CD4-positive, CD25-positive, alpha-beta regulatory T cell (primary cell): ENCODE data around the gene DNAH14. TPM values are rescaled to one million over a fixed set of nuclear protein-coding genes. Genes with fewer than 3 reads are reported as not detected.
"Not testable (repeated sequence)": the region's sequence is repeated elsewhere in the genome, so short reads cannot be mapped to it uniquely, and the experiment has no call there.

Experiments used
- ATAC-seq, 2 donors: fragments of 150-1000 bp; cut with Tn5 transposase; one replicate each; pipeline ENCODE4 v1.10.0; 2021; ENCODE audit warnings: low read depth in 2 of 2, moderate number of reproducible peaks in 2 of 2, moderate library complexity in 1 of 2
- DNase-seq, 3 donors: peaks; one replicate each; pipeline versions ENCODE4 v3.0.0 to v3.0.0-alpha.2; 2012 to 2022; ENCODE audit warnings: mixed read lengths in 1 of 3
- H3K27ac ChIP-seq: one replicate; pipeline ENCODE4 v1.7.0; 2013; ENCODE audit warnings: mild to moderate bottlenecking, low read length; ENCODE audit not compliant: insufficient read depth, poor library complexity, severe bottlenecking
- H3K27me3 ChIP-seq: one replicate; pipeline ENCODE4 v1.7.0; 2013; ENCODE audit warnings: low read length; ENCODE audit not compliant: control insufficient read depth, insufficient read depth
- H3K36me3 ChIP-seq: one replicate; pipeline ENCODE4 v1.7.0; 2013; ENCODE audit warnings: mild to moderate bottlenecking, low read length, moderate library complexity; ENCODE audit not compliant: control insufficient read depth, insufficient read depth
- H3K4me1 ChIP-seq: 2 replicates; pipeline ENCODE4 v1.7.0; 2013; ENCODE audit warnings: mild to moderate bottlenecking, low read length; ENCODE audit not compliant: insufficient read depth, control insufficient read depth, poor library complexity, severe bottlenecking
- H3K4me3 ChIP-seq: one replicate; pipeline ENCODE4 v1.7.0; 2013; ENCODE audit warnings: low read depth, mild to moderate bottlenecking, low read length, moderate library complexity
- H3K9me3 ChIP-seq, 2 experiments: 1 replicate in 1 of 2; 2 replicates in 1 of 2; pipeline ENCODE4 v1.7.0; 2013; ENCODE audit warnings: low read length in 2 of 2, mild to moderate bottlenecking in 1 of 2, moderate library complexity in 1 of 2; ENCODE audit not compliant: control insufficient read depth in 2 of 2
- H3K27ac Mint-ChIP-seq, 3 donors: one replicate each; pipeline ENCODE4 v1.8.0; 2020 to 2022; ENCODE audit warnings: mild to moderate bottlenecking in 3 of 3, mixed read lengths in 3 of 3, moderate library complexity in 2 of 3
- H3K27me3 Mint-ChIP-seq: one replicate; pipeline ENCODE4 v1.8.0; 2022; ENCODE audit warnings: mild to moderate bottlenecking, mixed read lengths
- H3K36me3 Mint-ChIP-seq: one replicate; pipeline ENCODE4 v1.8.0; 2020; ENCODE audit warnings: mixed read lengths
- H3K4me1 Mint-ChIP-seq, 4 donors: one replicate each; pipeline ENCODE4 v1.8.0; 2020 to 2022; ENCODE audit warnings: mixed read lengths in 4 of 4, mild to moderate bottlenecking in 1 of 4
- H3K4me3 Mint-ChIP-seq, 4 donors: one replicate each; pipeline ENCODE4 v1.8.0; 2020 to 2022; ENCODE audit warnings: mild to moderate bottlenecking in 4 of 4, mixed read lengths in 4 of 4, moderate library complexity in 3 of 4
- H3K9me3 Mint-ChIP-seq, 7 donors: one replicate each; pipeline ENCODE4 v1.8.0; 2020 to 2022; ENCODE audit warnings: mixed read lengths in 7 of 7, mild to moderate bottlenecking in 3 of 7, moderate library complexity in 2 of 7
- polyA plus RNA-seq, 4 donors: library from polyadenylated mRNA; unstranded; fragments of 300-500 nt; fragmentation: Illumina TruSeq; gene quantifications; one replicate each; pipeline ENCODE4 v1.2.3, GENCODE V29; 2021
- total RNA-seq: library from RNA; stranded (reverse); gene quantifications from one replicate; pipeline ENCODE4 v1.2.3, GENCODE V29; 2022

DNAH14 gene
- total and polyA plus RNA-seq, 5 donors from 2014 or later: 0.02 to 0.13 TPM; not detected in 3

GRCh38 chr1:225201447-225201846 lies 272.0 kb downstream of the DNAH14 start:
- no peaks in the 10 kb centered on the region for H3K36me3 Mint-ChIP-seq
- DNase-seq: no peak
- H3K27me3 Mint-ChIP-seq: no peaks in the 10 kb centered on the region

GRCh38 chr1:225207791-225208190 lies 278.3 kb downstream of the DNAH14 start:
- Mint-ChIP-seq H3K4me3 (no peak overlapping the region), H3K27ac (no peak overlapping the region), H3K36me3 (no peaks in the 10 kb centered on the region), H3K9me3 (peaks cover 0 to 11% (median 4%) of the 10 kb centered on the region in 7 donors), H3K27me3 (no peaks in the 10 kb centered on the region), H3K4me1 (no peaks in the 10 kb centered on the region)
- Histone ChIP-seq H3K9me3 (peaks cover 0 to 3% of the 10 kb centered on the region in 2 experiments), H3K27ac (no peak overlapping the region), H3K4me1 (no peaks in the 10 kb centered on the region), H3K36me3 (no peaks in the 10 kb centered on the region), H3K4me3 (no peak overlapping the region), H3K27me3 (no peaks in the 10 kb centered on the region)
- ATAC-seq (no peak), DNase-seq (no peak)

More at GRCh38 chr1:225201447-225201846, 272.0 kb downstream of the DNAH14 start:
- Histone ChIP-seq H3K27ac (no peak overlapping the region), H3K27me3 (no peaks in the 10 kb centered on the region), H3K4me1 (no peaks in the 10 kb centered on the region), H3K9me3 (no peaks in the 10 kb centered on the region), H3K4me3 (no peak overlapping the region), H3K36me3 (no peaks in the 10 kb centered on the region)
- no peak overlapping the region for H3K27ac Mint-ChIP-seq
- H3K4me1 Mint-ChIP-seq: no peaks in the 10 kb centered on the region
- no peak overlapping the region for H3K4me3 Mint-ChIP-seq
- peaks cover 0 to 10% (median 0%) of the 10 kb centered on the region in 7 donors for H3K9me3 Mint-ChIP-seq
- no peak for ATAC-seq

GRCh38 chr1:225209153-225209552 lies 279.7 kb downstream of the DNAH14 start:
- H3K27me3 ChIP-seq: no peaks in the 10 kb centered on the region
- H3K36me3 Mint-ChIP-seq: no peaks in the 10 kb centered on the region
- no peak overlapping the region for H3K27ac ChIP-seq
- no peak overlapping the region for H3K4me3 ChIP-seq
- H3K27ac Mint-ChIP-seq: no peak overlapping the region
- no peaks in the 10 kb centered on the region for H3K27me3 Mint-ChIP-seq
- H3K4me1 Mint-ChIP-seq: no peaks in the 10 kb centered on the region
- ATAC-seq (no peak), DNase-seq (no peak)
- no peak overlapping the region for H3K4me3 Mint-ChIP-seq
- no peaks in the 10 kb centered on the region for H3K4me1 ChIP-seq
- peaks cover 0 to 14% (median 4%) of the 10 kb centered on the region in 7 donors for H3K9me3 Mint-ChIP-seq
- H3K9me3 ChIP-seq: peaks cover 0 to 3% of the 10 kb centered on the region in 2 experiments
- H3K36me3 ChIP-seq: no peaks in the 10 kb centered on the region

GRCh38 chr1:225210180-225210579 lies 280.7 kb downstream of the DNAH14 start:
- not testable (repeated sequence) for H3K4me3 Mint-ChIP-seq, H3K27me3 Mint-ChIP-seq, H3K27ac ChIP-seq, H3K9me3 ChIP-seq, ATAC-seq, DNase-seq, H3K27ac Mint-ChIP-seq, H3K4me1 Mint-ChIP-seq, H3K36me3 ChIP-seq, H3K4me3 ChIP-seq, H3K36me3 Mint-ChIP-seq, H3K4me1 ChIP-seq, H3K27me3 ChIP-seq
- peaks cover 0 to 14% (median 8%) of the 10 kb centered on the region in 7 donors for H3K9me3 Mint-ChIP-seq

DNA sequence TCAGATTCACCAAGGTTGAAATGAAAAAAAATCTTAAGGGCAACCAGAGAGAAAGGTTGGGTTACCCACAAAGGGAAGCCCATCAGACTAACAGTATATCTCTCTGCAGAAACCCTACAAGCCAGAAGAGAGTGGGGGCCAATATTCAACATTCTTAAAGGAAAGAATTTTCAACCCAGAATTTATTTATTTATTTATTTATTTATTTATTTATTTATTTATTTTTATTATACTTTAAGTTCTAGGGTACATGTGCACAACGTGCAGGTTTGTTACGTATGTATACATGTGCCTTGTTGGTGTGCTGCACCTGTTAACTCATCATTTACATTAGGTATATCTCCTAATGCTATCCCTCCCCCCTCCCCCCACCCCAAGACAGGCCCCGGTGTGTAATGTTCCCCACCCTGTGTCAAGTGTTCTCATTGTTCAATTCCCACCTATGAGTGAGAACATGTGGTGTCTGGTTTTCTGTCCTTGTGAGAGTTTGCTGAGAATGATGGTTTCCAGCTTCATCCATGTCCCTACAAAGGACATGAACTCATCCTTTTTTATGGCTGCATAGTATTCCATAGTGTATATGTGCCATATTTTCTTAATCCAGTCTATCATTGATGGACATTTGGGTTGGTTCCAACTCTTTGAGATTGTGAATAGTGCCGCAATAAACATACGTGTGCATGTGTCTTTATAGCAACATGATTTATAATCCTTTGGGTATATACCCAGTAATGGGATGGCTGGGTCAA lies 282.4 kb downstream of the DNAH14 start:
- not testable (repeated sequence) for H3K36me3 ChIP-seq, H3K27ac Mint-ChIP-seq

GRCh38 chr1:225224287-225224686 lies 294.8 kb downstream of the DNAH14 start:
- H3K27me3 Mint-ChIP-seq: no peaks in the 10 kb centered on the region
- no peak overlapping the region for H3K4me3 Mint-ChIP-seq
- Histone ChIP-seq H3K9me3 (no peaks in the 10 kb centered on the region), H3K4me3 (no peak overlapping the region), H3K4me1 (no peaks in the 10 kb centered on the region), H3K36me3 (no peaks in the 10 kb centered on the region), H3K27ac (no peak overlapping the region), H3K27me3 (no peaks in the 10 kb centered on the region)
- no peak for DNase-seq
- ATAC-seq: no peak
- peaks cover 0 to 3% (median 0%) of the 10 kb centered on the region in 7 donors for H3K9me3 Mint-ChIP-seq
- H3K27ac Mint-ChIP-seq: no peak overlapping the region
- no peaks in the 10 kb centered on the region for H3K4me1 Mint-ChIP-seq
- H3K36me3 Mint-ChIP-seq: no peaks in the 10 kb centered on the region

More for the DNA sequence above, 282.4 kb downstream of the DNAH14 start:
- H3K4me1 ChIP-seq, ATAC-seq, H3K4me1 Mint-ChIP-seq, H3K4me3 Mint-ChIP-seq, H3K27ac ChIP-seq, H3K9me3 ChIP-seq, H3K27me3 ChIP-seq, DNase-seq, H3K4me3 ChIP-seq, H3K36me3 Mint-ChIP-seq, H3K27me3 Mint-ChIP-seq: not testable (repeated sequence)
- peaks cover 0 to 14% (median 8%) of the 10 kb centered on the region in 7 donors for H3K9me3 Mint-ChIP-seq

DNA sequence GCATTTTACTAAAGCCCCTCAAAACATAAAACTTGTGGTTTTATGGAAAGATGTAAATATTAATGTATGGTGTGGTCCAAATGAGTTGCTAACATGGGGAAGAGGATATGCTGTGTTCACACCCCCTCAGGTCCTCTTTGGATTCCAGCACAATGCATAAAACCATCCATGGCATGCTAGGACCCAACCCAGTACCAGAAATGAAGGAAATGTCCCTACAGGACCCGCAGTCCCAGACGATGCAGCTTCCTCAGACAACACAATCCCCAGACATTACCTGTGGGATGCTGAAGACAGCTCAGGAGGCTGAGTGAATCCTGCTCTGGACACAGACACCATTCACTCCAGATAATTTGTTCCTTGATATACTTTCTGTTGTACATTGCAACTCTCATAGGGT lies 296.2 kb downstream of the DNAH14 start:
- H3K36me3 ChIP-seq: no peaks in the 10 kb centered on the region
- peaks cover 0 to 3% (median 0%) of the 10 kb centered on the region in 7 donors for H3K9me3 Mint-ChIP-seq
- DNase-seq (no peak), ATAC-seq (no peak)
- no peak overlapping the region for H3K27ac ChIP-seq
- no peak overlapping the region for H3K27ac Mint-ChIP-seq
- H3K4me3 Mint-ChIP-seq: no peak overlapping the region
- H3K36me3 Mint-ChIP-seq: no peaks in the 10 kb centered on the region
- H3K4me1 ChIP-seq: no peaks in the 10 kb centered on the region
- no peaks in the 10 kb centered on the region for H3K9me3 ChIP-seq
- H3K27me3 ChIP-seq: no peaks in the 10 kb centered on the region
- H3K4me3 ChIP-seq: no peak overlapping the region
- H3K4me1 Mint-ChIP-seq: no peaks in the 10 kb centered on the region
- H3K27me3 Mint-ChIP-seq: no peaks in the 10 kb centered on the region

- no peak overlapping the region for H3K4me3 ChIP-seq
- ATAC-seq: no peak
- H3K9me3 Mint-ChIP-seq: peaks cover 0 to 4% (median 0%) of the 10 kb centered on the region in 7 donors
- H3K9me3 ChIP-seq: no peaks in the 10 kb centered on the region
- H3K27me3 ChIP-seq: no peaks in the 10 kb centered on the region
- H3K36me3 ChIP-seq: no peaks in the 10 kb centered on the region
- H3K4me1 Mint-ChIP-seq: no peaks in the 10 kb centered on the region
- H3K27ac Mint-ChIP-seq: no peak overlapping the region
- H3K27ac ChIP-seq: no peak overlapping the region
- H3K36me3 Mint-ChIP-seq: no peaks in the 10 kb centered on the region
- H3K27me3 Mint-ChIP-seq: no peaks in the 10 kb centered on the region
- no peak overlapping the region for H3K4me3 Mint-ChIP-seq
- no peaks in the 10 kb centered on the region for H3K4me1 ChIP-seq
- DNase-seq: no peak
Observed at GRCh38 chr1:225228871-225229303, 299.4 kb downstream of the DNAH14 start.
